Measurements from ENCODE around the gene TYROBP.

DNA sequence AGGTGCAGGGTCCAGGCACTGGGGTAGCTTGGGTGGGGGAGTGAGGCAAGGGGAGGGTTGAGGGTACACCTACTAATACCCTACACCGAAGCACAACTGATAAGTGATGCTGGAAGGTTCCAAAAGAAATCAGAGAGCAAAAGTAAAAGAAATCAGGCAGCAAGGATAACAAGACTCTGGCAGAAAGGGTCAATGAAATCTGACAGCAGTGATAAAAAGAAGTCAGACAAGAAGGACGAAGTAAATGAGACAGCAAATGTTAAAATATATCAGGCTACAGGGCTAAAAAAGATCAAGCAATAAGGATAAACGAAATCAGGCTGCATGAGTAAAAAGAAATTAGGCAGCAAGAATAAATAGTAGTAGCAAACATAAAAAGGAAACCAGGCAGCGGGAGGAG lies 32.7 kb upstream of the TYROBP start:
- TF ChIP-seq ZNF274 (IDR thresholded peaks at IDR 0.05; ENCODE audit: low read depth, low read length) = no peak
- TF ChIP-seq YY1 (IDR thresholded peaks at IDR 0.05; ENCODE audit: insufficient read depth, insufficient read length) = no peak
